GM11168 (cell line): Measurements from ENCODE around the gene PCDH9.

ENCODE experiments used
- in situ Hi-C: fragments of 300-500 bp; cut with MboI; formaldehyde crosslinking; loops from one replicate; pipeline ENCODE4 v1.12.0; 2022; ENCODE audit warnings: low sequenced_read_pairs; ENCODE audit not compliant: unreplicated experiment

PCDH9 gene

DNA sequence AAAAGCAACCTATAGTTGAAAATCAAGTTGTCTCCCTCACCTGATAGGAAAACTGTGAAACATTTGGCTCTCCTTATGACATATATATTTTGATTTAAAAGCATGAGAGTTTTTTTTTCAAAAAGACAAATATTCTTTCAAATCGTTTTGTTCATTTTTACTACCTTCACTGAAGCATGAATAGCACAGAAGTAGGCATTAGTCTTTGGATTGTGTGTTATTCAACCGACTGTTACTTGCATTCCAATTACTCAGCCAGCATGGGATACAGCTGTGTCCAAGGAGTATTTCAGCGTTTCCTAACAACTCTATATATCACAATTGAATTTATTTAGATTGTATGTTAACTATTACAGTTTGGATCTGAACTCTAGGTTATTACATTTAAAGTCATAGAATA is 135.2 kb downstream of the PCDH9 start:
- in situ Hi-C loops, result no loop called here

DNA sequence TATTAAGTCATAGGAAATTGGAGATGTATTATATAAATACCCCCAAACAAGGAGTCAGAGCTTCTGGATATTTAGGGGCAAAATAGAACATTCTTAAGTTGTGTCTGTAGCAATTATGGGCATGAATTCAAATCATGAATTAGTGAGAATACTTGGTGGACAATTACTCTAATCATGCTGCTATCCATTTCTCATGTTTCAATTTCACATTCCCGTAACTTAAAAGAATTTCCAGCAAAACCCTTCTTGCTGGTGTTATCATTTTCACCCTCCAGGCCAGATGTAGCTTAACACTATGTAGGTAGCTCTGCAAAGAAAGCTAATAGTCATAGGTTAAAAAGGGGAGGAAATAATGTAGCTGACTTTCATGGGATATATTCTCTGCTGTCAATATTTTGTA is 136.1 kb downstream of the PCDH9 start:
- in situ Hi-C loops, result no loop called here

DNA sequence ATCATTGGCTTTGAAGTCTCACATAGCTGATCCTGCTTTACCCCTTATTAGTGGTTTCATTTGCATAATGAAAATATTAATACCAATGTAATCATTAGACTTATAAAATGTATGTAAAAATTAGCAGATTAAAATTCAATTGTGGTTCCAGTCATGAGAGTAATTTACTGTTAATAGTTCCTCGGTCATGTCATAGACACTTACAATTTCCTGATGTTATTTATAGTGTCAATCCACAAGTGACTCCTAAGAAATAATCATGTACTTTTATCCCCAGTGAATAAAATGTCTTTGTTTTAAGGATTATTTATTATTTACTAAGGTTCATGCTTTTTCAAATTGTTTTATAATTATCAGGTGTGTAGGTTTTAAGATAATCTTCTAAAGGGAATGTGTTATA is 138.5 kb downstream of the PCDH9 start:
- in situ Hi-C loops, result no loop called here

DNA sequence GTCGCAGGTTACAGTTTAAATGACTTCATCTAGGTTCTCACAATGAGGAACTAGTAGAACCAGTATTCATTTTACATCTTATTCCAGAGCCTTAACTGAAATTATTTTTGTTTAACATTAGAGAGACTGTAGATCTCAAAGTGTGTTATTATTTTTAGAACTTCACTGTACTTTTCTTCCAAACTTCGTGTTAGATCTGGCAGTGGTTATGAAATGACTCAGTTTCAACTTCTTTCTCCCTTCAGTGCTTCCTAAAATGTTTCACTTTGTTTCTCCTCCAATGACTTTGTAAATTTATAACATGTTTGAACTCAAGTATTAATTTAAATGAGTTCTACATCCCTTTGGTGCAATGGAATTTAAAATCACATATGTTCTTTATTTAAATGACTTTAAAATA is 139.3 kb downstream of the PCDH9 start:
- in situ Hi-C loops, result no loop called here

DNA sequence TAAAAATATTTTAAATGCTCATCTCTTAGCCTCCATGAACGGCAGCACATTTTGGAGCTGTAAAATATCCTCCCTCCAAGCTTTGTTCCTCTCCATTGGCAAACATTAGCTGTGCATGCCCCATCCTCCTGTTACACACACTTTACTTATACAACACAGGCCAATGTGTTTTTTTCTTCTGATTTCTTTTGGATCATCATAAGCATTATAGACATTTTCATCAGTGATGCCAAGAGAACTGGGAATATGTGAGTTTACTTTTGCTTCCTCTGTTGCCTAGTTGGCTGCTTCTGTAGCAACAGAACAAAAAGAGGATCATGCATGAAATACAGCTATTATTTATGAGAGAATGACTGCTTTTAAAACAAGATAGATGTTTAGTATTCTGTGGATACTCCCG is 142.6 kb downstream of the PCDH9 start:
- in situ Hi-C loops, result no loop called here

DNA sequence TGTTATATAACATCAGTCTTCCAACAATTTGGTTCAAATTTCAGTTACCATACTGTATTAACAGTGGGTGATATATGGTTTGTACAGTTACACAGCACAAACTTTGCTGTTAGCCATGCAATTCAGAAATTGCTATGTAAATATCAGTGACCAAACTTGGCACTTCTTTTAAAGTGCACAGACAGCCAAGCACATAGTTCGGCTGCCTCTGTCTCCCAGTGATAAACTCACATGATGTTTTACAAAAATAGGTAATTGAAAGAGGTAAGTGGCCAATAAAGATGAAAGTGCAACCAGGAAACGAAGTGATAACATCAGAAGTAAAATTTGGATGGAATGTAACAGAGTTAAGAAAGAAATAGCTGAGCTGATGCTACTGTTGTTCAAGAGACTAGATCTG is 143.9 kb downstream of the PCDH9 start:
- in situ Hi-C loops, result no loop called here

DNA sequence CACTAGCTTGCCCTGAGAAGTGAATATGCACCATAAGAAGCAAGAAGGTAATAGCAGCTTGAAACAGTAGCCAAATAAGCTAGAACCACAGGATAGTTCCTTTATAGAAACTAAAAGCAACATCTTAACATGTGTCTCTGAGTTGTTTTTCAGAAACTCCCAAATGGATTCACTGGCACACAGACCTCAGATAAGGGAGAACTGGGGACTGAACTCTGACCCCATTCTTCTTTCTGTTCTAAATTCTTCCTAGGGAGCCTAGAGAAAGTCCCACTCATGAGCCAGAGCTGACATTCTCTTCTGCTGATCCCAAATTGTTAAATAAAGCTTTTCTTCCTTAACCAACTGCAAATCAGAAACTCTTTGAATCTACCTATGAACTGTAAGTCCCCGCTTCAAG is 146.1 kb downstream of the PCDH9 start:
- in situ Hi-C loops, result no loop called here

DNA sequence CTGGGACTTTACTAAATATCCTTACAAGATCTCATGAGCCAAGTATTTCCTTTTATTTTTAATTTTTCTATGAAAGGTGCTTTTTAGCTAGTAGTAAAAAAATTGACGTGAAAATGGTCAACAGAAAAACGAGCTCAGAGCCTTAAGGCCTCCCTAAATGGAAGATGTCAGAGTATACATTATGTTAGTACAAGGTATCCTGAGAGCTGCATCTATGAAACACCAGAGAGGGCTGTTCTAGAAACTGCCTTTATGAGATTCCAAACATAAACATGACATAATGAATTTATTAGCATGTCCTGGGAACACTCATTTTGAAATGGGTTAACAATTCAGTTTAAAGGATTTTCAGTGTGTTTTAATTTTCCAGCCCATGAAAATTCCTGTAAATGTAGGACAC is 146.6 kb downstream of the PCDH9 start:
- in situ Hi-C loops, result no loop called here

DNA sequence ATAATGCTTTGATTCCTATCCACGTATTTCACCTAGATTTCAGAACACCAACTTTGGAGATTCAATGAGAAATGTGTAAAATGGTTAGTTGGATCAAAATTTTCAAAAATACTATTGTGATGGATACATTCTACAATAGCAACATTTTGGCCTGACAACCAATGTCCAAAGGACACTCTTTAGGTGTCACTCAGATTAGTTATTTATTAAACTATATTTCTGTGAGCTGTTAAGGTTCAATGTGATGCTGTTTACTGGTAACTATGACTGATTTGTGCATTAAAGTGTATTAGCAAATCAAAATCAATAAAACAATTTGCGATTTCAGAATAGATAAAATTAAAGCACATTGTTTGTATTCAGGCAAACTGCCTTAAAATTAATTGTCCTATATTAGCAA is 149.8 kb downstream of the PCDH9 start:
- in situ Hi-C loops, result no loop called here

DNA sequence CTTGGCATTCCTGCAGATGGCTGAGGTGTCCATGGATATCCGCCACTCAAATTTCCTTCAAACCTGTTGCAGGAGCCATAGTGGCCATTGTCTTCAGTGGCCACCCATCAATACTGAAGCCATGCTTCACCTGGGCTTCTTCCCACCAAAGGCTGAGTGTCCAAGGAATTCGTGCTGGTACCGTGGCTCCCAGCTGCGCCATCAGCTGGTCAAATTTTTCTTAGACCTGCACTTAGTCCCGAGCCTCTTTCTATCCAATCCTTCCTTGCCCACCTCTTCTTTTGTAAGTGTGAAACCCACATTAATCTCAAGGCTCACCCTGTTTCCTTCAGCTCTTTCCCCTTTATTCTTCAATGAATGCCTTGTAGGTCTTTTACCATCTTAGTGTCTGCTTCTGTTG is 152.1 kb downstream of the PCDH9 start:
- in situ Hi-C loops, result no loop called here

DNA sequence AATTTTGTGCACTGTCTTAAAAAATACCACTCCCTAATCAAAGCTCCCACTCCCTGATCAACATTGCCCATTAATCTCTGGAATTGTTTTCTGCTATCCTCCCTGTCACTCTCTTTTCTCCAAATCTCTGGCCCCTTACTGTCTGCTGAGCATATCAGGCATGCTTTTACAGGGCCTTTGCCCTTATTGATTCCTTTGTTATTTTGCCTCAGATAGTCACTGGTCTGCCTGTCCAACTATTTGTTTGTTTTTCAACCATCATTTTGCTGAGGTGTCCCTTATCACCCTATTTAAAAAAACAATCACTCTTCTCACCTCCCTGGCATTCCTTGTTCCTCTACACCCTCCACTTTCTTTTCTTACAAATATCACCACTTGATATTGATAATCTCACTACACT is 153.0 kb downstream of the PCDH9 start:
- in situ Hi-C loops, result no loop called here

DNA sequence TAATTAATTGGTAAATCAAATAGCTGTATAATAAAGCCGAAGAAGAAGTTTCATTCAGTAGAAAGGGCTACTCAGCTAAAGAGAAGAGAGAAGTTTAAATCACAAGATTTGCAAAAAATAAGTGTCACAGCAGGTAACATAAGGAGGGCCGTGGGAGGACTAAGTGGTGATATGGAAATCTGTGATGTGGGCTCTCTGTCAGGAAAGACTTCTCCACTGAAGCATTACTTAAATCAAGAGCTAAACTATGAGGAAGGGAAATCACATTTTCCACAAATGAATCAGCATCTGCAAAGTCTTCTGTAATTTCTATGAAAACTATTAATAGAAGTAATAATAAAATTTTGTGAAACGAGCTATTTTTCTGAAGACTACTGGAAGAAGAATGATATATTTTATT is 153.8 kb downstream of the PCDH9 start:
- in situ Hi-C loops, result no loop called here

DNA sequence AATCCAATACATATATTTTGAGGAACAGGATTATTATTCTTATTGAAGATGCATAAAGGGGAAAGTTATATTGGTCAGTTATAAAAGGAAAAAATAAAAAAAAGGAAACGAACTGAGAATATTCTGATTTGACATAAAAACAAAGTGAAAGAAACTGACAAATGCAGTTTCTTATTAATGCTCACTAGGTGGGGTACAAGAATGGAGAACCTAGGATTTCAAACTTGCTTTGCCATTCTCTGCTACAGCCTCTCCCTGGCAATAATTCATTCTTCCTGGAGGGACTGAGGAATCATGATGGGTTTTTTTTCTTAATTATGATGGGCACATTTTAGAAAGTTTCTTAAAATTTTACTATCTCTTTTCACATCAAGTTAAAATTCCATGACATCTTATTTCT is 154.9 kb downstream of the PCDH9 start:
- in situ Hi-C loops, result no loop called here

DNA sequence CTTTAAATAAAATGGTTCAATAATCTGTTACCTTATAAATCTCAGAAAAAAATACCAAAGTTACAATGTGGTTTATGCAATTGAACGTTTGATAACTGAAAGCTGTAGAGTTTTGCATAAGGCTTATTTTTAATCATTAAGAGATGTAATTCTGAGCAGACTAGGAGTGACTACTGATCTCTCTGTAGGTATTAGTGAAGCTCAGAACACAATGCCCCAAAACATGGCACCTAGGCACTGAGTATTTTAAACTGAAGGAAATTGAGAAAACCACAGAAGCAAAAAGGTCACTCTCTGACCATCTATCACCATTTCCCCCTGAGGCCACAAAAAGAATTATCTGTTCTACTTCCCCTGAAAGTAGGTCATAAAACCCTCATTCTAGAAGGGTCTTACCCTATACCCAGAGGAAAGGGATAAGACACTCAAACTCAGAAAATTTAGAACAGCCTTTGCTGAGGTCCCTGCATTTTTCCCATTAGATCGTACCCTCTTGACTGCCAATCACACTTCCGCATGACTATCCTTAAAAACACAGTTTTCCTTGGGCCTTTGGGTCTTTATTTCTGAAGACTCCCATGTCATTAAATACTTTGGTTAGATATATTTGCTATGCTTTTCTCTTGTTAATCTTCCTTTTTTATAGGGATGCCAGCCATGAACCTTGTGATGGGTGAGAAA is 158.1 kb downstream of the PCDH9 start:
- in situ Hi-C loops, result no loop called here

DNA sequence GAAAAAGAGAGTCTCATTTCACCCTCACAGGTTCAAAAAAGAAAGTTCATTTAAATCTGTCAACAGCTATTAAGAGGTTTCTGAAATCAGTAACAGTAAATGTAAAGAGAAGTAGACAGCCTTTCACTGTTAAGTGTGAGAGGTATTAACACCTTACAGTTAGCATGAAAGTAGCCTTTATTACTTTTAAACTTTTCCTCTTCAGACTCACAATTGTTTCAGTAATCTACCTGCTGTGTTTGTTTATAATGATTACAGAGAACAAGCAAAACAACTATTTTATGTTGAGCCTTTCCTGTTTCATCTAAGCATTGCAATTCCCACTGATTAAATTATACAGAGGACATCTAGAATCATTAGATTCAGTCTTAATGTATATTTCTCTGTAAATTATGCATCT is 159.8 kb downstream of the PCDH9 start:
- in situ Hi-C loops, result no loop called here

DNA sequence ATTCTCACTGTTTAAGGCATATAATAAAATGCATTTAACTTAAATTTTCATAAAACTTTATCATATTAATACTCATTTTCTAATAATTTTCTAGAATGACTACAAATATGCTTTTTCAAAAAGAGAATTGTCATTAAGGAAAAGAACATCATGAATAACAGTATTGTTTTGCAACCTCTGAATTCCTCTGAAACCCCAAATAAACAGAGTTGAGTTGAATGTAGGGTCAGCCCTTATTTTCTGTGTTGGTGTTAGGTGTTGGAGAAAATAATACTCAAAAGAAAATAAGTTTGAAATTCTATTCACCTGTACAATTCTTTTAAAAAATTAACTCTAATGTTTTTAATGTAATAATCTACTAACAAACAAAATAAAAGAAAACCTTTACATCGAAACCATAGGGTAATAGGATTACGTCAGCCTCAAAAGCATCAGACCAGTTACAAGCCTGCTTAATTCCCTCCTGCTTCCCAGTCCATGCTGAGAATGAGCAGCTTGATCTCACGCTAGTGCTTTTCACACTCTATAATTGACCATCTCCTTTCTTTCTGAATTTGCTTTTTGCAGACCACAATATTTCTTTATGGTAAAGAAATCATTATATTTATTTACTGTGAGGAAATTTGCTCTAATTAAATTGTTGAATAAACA is 160.9 kb downstream of the PCDH9 start:
- in situ Hi-C loops, result no loop called here

DNA sequence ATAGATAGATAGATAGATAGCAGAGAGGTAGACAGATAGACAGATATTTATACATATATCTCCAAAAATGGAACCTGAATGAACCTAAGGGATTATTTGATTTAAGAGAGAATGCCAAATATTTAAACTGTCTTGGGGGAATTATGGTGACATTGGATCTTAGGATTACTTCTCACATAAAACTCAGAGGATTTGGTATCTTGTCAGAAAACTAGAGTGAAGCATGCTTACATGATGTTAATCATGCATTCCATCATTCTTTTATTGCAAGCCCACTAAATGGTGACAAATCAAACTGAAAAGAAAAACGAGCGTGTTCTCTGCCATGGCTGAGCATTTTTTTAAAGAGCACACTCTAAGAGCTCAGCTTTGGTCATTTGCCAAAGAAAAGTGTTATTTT is 165.2 kb downstream of the PCDH9 start:
- in situ Hi-C loops, result no loop called here

DNA sequence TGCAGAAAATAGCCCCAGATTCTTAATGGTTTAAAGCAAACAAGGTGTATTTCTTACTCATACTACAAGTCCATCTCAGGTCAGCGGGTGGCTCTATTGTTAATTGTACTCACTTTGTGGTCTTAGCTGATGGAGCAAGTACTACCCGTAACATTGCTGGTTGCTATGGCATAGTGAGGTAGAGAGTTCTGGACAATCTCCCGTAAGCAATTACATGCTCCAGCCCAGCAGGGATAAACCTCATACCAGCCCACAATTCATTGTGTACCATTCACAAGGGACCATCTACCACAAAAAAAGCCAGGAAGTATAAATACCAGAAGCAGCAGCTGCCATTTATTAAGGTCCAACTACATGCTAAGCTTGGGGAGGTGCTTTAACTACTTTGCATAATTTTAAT is 167.1 kb downstream of the PCDH9 start:
- in situ Hi-C loops, result no loop called here

DNA sequence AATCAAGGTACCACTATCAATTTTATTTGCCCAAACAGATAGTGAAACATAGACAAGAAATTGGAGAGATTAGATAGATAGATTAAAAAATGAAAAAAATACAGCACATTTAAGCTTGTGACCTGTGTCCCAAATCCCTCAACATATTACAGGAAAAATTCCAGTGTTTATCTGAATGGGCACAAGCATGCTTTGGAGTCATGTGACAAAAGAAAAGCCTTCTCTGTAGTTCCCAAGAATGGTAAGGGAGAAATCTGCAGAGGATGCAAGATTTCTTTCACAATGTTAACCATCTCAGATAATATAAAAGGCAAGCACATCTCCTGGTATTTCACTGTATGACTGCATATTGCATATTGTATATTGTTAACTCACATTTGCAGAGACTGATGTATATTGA is 168.0 kb downstream of the PCDH9 start:
- in situ Hi-C loops, result no loop called here

DNA sequence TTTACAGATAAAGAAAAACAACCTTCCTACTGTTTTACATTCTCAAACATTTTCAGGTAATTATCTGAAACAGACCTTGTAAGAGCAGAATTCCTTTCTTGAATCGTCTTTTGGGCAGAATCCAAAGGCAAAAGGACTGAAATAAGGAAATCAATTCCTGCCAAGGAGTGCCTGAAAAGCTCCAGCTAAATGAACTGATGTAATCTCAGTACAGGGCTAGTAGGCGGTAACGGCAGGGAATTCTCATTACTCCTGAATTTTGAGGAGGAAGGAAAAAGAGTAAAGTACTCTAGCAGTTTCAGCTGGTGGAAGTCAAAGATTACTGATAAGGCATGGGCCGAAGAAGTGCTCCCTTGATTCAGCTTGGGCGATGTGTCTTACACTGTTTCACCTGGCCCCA is 168.4 kb downstream of the PCDH9 start:
- in situ Hi-C loops, result no loop called here

DNA sequence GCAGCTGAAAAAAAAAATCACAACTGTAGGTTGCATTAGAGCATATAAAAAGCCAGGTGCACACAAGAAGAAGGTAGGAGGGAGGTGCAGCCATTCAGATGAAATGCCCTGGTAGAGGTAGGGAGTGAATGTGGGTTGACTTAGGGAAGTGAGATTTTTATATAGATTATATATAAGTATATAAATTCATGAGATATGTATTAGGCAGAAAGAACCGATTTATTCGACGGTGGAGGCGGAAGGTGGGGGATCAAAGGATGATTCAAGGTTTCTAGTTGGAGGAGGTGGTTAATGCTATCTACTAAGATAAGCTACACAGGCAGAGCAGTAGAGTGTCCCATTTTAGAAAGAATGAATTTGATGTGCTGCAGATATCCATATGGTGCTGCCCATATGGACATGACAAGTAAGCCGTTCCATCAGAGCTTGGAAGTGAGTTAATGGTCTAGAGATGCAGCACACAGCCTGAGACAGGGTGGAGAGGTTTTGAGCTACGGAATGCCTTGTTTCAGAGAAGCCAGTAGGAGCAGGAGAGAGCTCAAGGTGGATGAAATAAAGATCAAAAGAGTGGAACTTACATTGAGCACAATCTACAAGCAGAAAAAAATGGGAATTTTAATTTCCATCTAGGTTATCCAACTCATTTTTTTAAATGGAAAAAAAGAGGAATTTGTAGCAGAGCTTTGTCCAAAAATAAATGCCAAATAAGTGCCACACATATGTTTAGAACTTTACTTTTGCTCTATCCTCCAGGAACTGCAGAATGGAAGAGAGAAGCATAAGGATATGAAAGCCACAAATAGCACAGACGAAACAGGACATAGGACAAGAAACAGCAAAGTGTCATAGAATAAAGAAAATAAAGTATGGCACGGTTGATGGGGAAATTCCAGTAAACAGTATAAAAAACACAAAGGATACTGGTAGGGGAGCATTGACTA is 177.3 kb downstream of the PCDH9 start:
- in situ Hi-C loops, result no loop called here
